GM18907 (cell line): ENCODE measurements around the gene CLCN4.

Experiments
- ATAC-seq: cut with Tn5 transposase; IDR thresholded peaks from one replicate; pipeline ENCODE4 v1.9.1; 2021; ENCODE audit warnings: mild to moderate bottlenecking, moderate library complexity; ENCODE audit not compliant: unreplicated experiment

The CLCN4 gene

GRCh38 chrX:10129229-10129628 lies 27.5 kb upstream of the CLCN4 start:
- no peak for ATAC-seq

DNA sequence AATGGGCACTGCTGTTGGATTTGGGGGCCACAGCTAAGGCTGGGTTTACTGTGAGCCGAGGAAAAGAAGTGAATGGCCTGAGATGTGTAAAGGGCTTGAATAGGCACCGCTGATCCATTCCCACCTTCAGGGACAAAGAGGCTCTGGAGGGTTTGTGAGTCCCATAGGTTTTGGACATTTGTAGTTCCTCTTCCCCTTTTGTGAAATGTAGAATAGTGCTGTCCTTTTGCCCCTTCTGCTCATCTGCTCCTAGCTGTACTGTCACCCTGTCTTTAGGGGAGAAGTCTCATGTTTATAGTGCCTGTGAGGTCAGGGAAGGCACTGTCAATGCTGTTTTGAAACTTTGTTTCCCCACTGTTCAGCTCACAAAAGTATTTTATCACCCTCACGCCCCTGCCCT lies 26.4 kb upstream of the CLCN4 start:
- ATAC-seq, result no peak

DNA sequence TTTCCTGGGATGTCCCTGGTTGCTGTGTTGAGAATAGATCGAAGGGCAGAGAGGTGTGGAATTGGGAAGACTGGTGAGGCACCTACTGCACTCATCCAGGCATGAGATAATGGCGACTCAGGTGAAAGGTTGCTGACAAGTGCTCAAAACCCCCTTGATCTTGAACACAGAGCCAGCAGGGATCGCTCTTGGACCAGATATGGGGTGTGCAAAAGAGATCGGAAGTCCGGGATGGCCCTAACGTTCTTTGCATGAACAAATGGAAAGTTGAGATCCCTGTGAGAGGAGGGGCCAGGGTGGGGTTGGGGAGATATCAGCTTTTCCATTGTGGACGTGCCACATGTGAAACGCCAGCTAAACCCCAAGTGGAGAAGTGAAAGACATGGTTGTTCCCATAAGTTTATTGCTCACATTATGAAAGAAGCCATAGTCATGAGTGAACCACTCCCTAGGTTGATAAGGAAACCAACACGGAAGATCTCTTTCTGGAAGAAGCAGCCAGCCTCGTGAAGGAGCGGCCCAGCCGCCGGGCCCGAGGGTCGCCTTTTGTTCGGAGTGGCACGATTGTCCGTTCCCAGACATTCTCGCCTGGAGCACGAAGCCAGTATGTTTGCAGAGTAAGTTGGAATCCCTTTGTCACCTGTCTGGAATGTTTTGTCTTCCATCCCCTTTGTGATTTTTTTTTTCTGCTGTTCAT lies 22.6 kb upstream of the CLCN4 start:
- ATAC-seq, result no peak

DNA sequence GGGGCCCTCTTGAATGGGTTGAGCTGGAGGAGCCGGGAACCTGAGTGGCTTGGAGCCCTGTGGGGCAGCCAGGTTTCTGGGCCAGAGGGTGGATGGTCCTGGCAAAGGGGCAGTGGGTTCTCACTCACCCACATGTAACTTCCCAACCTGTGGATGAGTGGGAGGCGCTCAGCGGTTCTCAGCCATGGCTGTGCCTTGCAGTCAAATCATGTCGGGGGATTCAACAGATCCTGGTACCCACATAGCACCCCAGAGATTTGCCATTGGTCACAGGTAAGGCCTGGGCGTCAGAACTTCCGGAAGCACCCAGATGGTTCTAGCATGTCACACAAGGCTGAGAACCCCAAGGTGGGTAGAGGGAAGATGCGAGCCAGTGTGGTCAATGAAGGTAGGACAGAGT lies 21.9 kb upstream of the CLCN4 start:
- ATAC-seq, result no peak

GRCh38 chrX:10135561-10136399 lies 21.0 kb upstream of the CLCN4 start:
- no peak for ATAC-seq

- no peak for ATAC-seq
Measured at GRCh38 chrX:10138726-10139125, 18.0 kb upstream of the CLCN4 start.

- no peak for ATAC-seq
Measured at GRCh38 chrX:10140264-10140663, 16.5 kb upstream of the CLCN4 start.

GRCh38 chrX:10142041-10142599 lies 14.7 kb upstream of the CLCN4 start:
- ATAC-seq, result no peak

DNA sequence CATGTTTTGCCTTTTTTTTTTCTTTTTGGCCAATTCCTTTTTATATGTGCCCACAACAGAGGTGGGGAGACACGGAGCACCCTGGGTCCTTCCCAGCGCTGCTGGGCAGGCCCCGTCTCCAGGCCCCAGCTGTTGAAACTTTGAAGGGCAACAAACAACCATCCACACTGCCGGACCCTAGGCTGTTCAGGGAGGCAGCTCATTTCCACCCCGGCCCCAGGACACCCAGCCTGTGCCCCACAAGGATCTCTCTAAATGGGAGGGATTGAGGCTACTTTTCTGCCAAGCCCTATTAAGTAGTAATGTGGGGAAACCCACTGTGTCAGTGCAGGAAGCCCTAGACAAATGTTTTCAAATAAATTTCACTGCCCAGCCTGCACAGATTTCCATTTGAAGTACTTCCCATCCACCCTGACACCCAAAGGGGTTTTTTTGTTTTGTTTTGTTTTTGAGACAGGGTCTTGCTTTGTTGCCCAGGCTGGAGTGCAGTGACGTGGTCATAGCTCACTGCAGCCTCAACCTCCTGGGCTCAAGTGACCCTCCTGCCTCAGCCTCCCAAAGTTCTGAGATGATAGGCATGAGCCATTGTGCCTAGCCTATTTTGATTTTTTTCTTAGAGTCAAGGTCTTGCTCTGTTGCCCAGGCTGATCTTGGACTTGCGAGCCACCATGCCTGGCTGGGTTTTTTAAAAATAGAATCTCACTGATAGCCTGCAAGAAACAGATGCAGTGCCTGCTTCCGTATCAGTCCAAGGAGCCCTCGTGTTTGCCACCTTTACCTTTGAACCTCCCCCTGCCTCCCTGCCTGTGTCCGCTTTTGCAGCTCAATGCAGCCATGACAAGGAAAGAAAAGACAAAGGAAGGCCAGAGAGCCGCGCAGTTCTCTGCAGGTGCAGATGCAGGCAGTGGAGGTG lies 13.4 kb upstream of the CLCN4 start:
- no peak for ATAC-seq

DNA sequence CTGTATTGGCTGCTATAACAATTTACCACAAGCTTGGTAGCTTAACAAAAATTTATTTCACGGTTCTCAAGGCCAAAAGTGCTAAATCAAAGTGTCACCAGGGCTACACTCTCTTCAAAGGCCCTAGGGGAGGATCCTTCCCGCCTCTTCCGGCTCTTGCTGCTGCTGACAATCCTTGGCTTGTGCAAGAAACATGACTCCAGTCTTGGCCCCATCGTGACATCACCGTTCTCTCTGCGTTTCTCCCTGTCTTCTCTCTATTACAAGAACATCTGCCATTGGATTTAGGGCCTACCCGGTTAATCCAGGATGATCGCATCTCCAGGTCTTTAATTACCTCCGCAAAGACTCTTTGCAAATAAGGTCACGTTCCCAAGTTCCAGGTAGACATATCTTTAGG lies 10.4 kb upstream of the CLCN4 start:
- ATAC-seq, result no peak

GRCh38 chrX:10152086-10152485 lies 4.7 kb upstream of the CLCN4 start:
- ATAC-seq, result no peak

DNA sequence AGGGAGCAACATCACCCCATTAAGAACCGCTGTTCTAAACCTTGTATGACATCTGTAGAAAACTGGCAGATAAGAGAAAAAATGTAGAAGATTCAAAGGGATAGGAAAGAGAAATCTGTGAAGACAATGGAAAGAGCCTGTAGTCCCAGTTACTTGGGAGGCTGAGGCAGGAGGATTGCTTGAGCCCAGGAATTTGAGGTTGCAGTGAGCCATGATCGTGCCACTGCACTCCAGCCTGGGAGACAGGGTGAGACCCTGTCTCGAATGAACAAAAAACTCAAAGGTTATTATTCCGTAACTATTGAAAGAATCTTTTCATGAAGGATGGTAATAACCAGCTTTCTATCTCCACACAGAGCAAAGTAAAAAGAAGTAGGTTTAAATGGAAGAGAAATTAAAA lies 1.6 kb upstream of the CLCN4 start:
- no peak for ATAC-seq

- ATAC-seq, result no peak
Measured at GRCh38 chrX:10157032-10157341, 212 bp downstream of the CLCN4 start.

- ATAC-seq, result no peak
Measured at GRCh38 chrX:10157543-10157942, 768 bp downstream of the CLCN4 start.

DNA sequence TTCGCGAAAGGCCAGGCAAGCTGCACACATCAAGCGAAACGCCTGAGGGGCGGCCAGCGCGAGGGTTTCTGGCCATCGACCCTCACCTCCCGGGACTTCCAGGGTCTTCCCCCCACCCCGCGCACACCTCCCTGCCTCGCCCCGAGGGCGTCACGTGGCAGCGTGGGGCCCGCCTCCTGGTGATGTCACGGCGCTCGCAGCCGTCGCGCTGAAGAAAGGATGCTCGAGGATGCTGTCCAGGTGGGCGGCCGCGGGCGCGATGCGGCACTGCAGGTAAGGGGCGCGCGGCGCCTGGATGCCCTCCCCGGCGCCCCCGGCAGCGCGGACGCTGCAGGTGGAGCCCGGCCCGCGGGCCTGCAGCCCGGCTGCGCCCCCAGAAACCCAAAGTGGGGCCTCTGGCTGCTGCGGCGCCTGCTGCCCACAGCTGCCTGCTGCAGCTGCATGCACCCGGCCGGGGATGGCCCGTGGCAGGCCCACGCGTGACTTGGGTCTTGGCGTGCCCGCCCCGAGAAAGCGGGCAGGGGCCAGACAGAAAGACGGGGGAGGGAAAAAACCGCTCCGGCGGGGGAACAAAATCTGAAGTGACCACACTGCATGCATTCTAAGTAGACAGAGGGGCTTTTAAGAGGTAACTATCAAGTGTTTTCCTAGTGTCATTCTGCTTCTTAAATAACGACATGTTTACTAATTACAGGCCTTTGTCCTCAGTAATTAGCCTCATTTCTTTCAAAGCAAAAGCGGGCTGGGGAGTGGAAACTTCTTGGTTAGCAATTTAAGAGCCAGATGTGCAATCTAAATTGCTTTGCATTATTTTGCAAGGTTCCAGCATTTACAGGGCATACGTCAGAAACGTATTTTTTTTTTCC lies 1.7 kb downstream of the CLCN4 start:
- no peak for ATAC-seq

DNA sequence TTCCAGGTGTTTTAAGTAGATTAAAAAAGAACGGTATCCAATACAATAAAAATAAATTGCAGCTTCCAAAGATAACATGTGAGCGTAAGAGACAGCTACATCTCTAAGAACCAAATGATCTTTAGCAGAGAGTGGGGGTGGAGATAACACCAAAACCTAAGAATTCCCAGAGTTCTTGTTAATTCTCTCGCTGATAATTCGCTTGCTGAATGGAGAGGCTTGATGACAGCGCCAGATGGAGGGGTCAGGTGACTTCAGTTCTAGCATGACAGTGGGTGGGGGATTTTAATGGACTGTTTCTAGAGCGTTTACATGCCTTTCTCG lies 2.3 kb downstream of the CLCN4 start:
- no peak for ATAC-seq

DNA sequence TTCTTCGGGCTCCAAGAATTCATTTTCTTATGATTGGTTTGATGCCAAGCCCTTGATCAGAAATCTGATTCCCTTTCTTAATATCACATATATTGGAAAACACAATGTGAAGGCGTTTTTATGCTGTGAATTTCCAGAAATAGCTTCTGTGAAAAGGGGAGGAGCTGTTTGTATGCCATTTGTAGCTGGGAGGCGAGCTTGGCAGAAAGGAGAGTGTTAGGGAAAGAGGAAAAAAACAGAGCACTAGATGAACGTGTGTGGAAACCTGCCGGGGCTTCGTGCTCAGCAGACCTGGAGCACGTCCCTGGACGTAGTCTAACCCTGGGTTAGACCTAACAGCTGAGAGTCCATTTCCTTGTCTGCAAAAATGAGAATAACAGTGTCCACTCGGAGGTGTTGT lies 3.4 kb downstream of the CLCN4 start:
- no peak for ATAC-seq

DNA sequence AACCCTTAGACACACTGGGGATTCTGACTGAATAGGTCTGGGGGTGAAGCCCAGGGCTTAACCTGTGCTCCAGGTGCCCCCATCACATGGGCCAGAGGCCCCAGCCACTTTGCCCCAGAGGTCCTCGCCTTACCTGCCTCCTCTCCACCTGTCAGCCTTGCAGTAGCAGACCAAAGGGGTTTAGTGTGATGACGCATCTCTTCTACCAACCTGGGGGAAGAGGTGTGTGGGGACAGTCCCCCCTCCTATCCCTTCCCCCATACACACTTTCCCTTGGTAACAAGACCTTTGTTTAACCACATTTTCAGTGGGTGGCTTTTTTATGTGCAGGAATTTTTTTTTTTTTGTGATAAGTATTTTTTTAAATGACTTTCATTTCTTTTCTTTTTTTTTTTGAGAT lies 6.3 kb downstream of the CLCN4 start:
- ATAC-seq, result no peak

GRCh38 chrX:10164879-10165278 lies 8.1 kb downstream of the CLCN4 start:
- ATAC-seq, result no peak

DNA sequence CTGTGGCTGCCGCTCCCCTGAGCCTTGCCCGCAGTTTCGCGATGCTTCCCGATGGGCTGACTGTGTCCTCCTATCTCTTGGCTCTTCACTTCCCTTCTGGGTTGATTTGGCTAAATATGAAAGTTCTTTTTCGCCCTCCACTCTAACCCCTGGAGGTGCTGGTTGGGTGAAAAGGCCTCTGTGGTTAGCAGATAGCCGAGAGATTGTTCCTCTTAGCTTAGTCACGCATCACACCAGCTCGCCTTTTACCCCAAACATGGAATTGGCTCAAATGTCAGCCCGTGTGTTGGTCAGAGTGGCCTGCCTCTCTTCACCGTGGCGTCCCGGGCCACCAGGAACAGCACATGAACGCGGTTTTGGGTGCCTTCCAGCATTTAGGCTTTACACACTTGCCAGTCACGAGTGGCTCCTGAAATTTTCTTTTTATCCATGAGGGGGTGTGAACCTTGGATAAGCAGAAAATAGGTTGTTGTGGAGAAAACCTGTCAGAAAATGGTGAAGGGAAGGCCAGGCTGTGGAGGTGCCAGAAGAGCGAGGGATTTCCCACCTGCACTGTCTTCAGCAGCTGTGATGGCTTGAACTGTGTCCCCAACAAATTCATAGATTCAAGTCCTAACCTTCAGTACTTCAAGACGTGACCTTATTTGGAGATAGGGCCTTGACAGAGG lies 8.9 kb downstream of the CLCN4 start:
- no peak for ATAC-seq
